Measurements from ENCODE around the gene ZNF860. TPM values are rescaled to one million over a fixed set of nuclear protein-coding genes. Genes with fewer than 3 reads are reported as not detected.

ZNF860 gene
- total RNA-seq = under 1 TPM; under 0.01 to 0.66 (median 0.28) TPM

- peak within 1 kb of the TSS; percentile 82 to 90 (median 85) for H3K27ac ChIP-seq (replicated peaks in 1 of 4)
- intact Hi-C loops (cut with DNase I) = no loop called here
- DNase-seq (ENCODE audit: extremely low spot score) = peak; percentile 94
- H3K4me1 ChIP-seq = peaks cover 14 to 28% (median 26%) of the 10 kb centered on the region in 4 donors
- 16% methylated on average over 47 of the region's 65 CpGs for WGBS
- H3K4me3 ChIP-seq = peak within 1 kb of the TSS; percentile 74 to 86 (median 78)
- no peaks in the 10 kb centered on the region for H3K36me3 ChIP-seq
- H3K9me3 ChIP-seq = no peaks in the 10 kb centered on the region
- TF ChIP-seq POLR2AphosphoS5 (IDR thresholded peaks at IDR 0.05) = peak; percentile 63 to 68
- no peak for TF ChIP-seq POLR2A (IDR thresholded peaks at IDR 0.05; ENCODE audit: low read depth)
- H3K27me3 ChIP-seq = no peaks in the 10 kb centered on the region
Observed at GRCh38 chr3:31981206-31982181, at the start of gene ZNF860, which contains the start of gene OSBPL10. TSS of gene ZNF860 (plus strand) at chr3:31981750. CDS start at chr3:31989080, 7,330 bp downstream. TSS of gene OSBPL10 (minus strand) at chr3:31981262. CDS start at chr3:31981179, 83 bp downstream.

- intact Hi-C loops (cut with DNase I) = no loop called here
- Histone ChIP-seq H3K4me1 (peaks cover 0 to 12% (median 10%) of the 10 kb centered on the region in 4 donors), H3K27ac (replicated peaks in 1 of 4) (no peak overlapping the region), H3K36me3 (no peaks in the 10 kb centered on the region), H3K27me3 (no peaks in the 10 kb centered on the region), H3K4me3 (no peak overlapping the region), H3K9me3 (no peaks in the 10 kb centered on the region)
- 93% methylated on average over 3 of the region's 3 CpGs for WGBS
- no peak for DNase-seq (ENCODE audit: extremely low spot score)
- TF ChIP-seq POLR2AphosphoS5 (IDR thresholded peaks at IDR 0.05) (no peak), POLR2A (IDR thresholded peaks at IDR 0.05; ENCODE audit: low read depth) (no peak), CTCF (IDR thresholded peaks at IDR 0.05) (no peak), EP300 (IDR thresholded peaks at IDR 0.05) (no peak)
Observed at GRCh38 chr3:31932990-31933389, 48.6 kb upstream of the ZNF860 start.

- no peak overlapping the region for H3K27ac ChIP-seq (replicated peaks in 1 of 4)
- H3K9me3 ChIP-seq = no peaks in the 10 kb centered on the region
- no peaks in the 10 kb centered on the region for H3K36me3 ChIP-seq
- 84% methylated on average over 1 of the region's 1 CpG for WGBS
- H3K4me1 ChIP-seq = peaks cover 0 to 12% (median 10%) of the 10 kb centered on the region in 4 donors
- no peaks in the 10 kb centered on the region for H3K27me3 ChIP-seq
- no peak overlapping the region for H3K4me3 ChIP-seq
- intact Hi-C loops (cut with DNase I) = no loop called here
- no peak for DNase-seq (ENCODE audit: extremely low spot score)
- TF ChIP-seq POLR2A (IDR thresholded peaks at IDR 0.05; ENCODE audit: low read depth) (no peak), CTCF (IDR thresholded peaks at IDR 0.05) (no peak), POLR2AphosphoS5 (IDR thresholded peaks at IDR 0.05) (no peak), EP300 (IDR thresholded peaks at IDR 0.05) (no peak)
Observed at GRCh38 chr3:31934018-31934417, 47.5 kb upstream of the ZNF860 start.

GRCh38 chr3:31934866-31935265 lies 46.7 kb upstream of the ZNF860 start:
- Histone ChIP-seq H3K36me3 (no peaks in the 10 kb centered on the region), H3K9me3 (no peaks in the 10 kb centered on the region), H3K27me3 (no peaks in the 10 kb centered on the region), H3K4me3 (no peak overlapping the region), H3K27ac (replicated peaks in 1 of 4) (no peak overlapping the region), H3K4me1 (peaks cover 0 to 12% (median 10%) of the 10 kb centered on the region in 4 donors)
- intact Hi-C loops (cut with DNase I) = no loop called here
- TF ChIP-seq EP300 (IDR thresholded peaks at IDR 0.05) = no peak
- no peak for TF ChIP-seq POLR2A (IDR thresholded peaks at IDR 0.05; ENCODE audit: low read depth)
- TF ChIP-seq POLR2AphosphoS5 (IDR thresholded peaks at IDR 0.05) = no peak
- no peak for TF ChIP-seq CTCF (IDR thresholded peaks at IDR 0.05)
- 73% methylated on average over 3 of the region's 3 CpGs for whole genome bisulfite sequencing
- DNase-seq (ENCODE audit: extremely low spot score) = no peak

- H3K27ac ChIP-seq (replicated peaks in 1 of 4) = no peak overlapping the region
Observed at GRCh38 chr3:31936420-31937060, 45.0 kb upstream of the ZNF860 start.

More at GRCh38 chr3:31936420-31937060, 45.0 kb upstream of the ZNF860 start:
- 34% methylated on average over 1 of the region's 1 CpG for WGBS
- intact Hi-C loops (cut with DNase I) = no loop called here
- TF ChIP-seq CTCF (IDR thresholded peaks at IDR 0.05) (no peak), EP300 (IDR thresholded peaks at IDR 0.05) (no peak), POLR2AphosphoS5 (IDR thresholded peaks at IDR 0.05) (no peak), POLR2A (IDR thresholded peaks at IDR 0.05; ENCODE audit: low read depth) (no peak)
- Histone ChIP-seq H3K27me3 (no peaks in the 10 kb centered on the region), H3K4me1 (peaks cover 0 to 20% (median 19%) of the 10 kb centered on the region in 4 donors), H3K36me3 (no peaks in the 10 kb centered on the region), H3K9me3 (no peaks in the 10 kb centered on the region), H3K4me3 (no peak overlapping the region)
- no peak for DNase-seq (ENCODE audit: extremely low spot score)

Data from esophagus muscularis mucosa (tissue), 4 donors.